Activated CD4-positive, alpha-beta memory T cell treated with anti-CD3 and anti-CD28 coated beads for 36 hours (primary cell): Measurements from ENCODE around the gene PCDH10. TPM values are rescaled to one million over a fixed set of nuclear protein-coding genes. Genes with fewer than 3 reads are reported as not detected.

Experiments
- CTCF ChIA-PET: fragments of 350-600 bp; sonication (Branson Sonifier 250); formaldehyde crosslinking; loops from one replicate; lab custom pipeline; 2021; ENCODE audit warnings: antibody characterized with exemption, inconsistent platforms; lab: Charles Lee
- POLR2A ChIA-PET: fragments of 350-600 bp; sonication (Branson Sonifier 250); formaldehyde crosslinking; loops from one replicate; lab custom pipeline; 2021; ENCODE audit warnings: antibody characterized with exemption; lab: Charles Lee
- DNase-seq: peaks from one replicate; pipeline ENCODE4 v3.0.0-alpha.2; 2020
- H3K27ac Mint-ChIP-seq: one replicate; pipeline ENCODE4 v1.8.0; 2021; ENCODE audit warnings: mixed read lengths
- H3K27me3 Mint-ChIP-seq: one replicate; pipeline ENCODE4 v1.8.0; 2021; ENCODE audit warnings: mixed read lengths
- H3K36me3 Mint-ChIP-seq: one replicate; pipeline ENCODE4 v1.8.0; 2021; ENCODE audit warnings: mixed read lengths
- H3K4me1 Mint-ChIP-seq: one replicate; pipeline ENCODE4 v1.8.0; 2021; ENCODE audit warnings: low read depth, mixed read lengths
- H3K4me3 Mint-ChIP-seq: one replicate; pipeline ENCODE4 v1.8.0; 2021; ENCODE audit warnings: mild to moderate bottlenecking, mixed read lengths
- H3K9me3 Mint-ChIP-seq: one replicate; pipeline ENCODE4 v1.8.0; 2021; ENCODE audit warnings: mixed read lengths
- intact Hi-C: fragments of 100-400 bp; cut with micrococcal nuclease; formaldehyde crosslinking; loops from one replicate; pipeline ENCODE4 v1.15.1; 2023
- total RNA-seq, 2 experiments: library from RNA; stranded (reverse); gene quantifications; one replicate each; pipeline ENCODE4 v1.2.3, GENCODE V29; 2021

PCDH10 gene
- not detected for total RNA-seq

- CTCF ChIA-PET: no interaction called here
- Mint-ChIP-seq H3K9me3 (no peaks in the 10 kb centered on the region), H3K36me3 (peaks cover 8% of the 10 kb centered on the region), H3K4me3 (peak within 1 kb of the TSS; percentile 4), H3K4me1 (peaks cover 17% of the 10 kb centered on the region), H3K27ac (no peak within 1 kb of the TSS), H3K27me3 (peaks cover 63% of the 10 kb centered on the region)
- intact Hi-C loops: no loop called here
- DNase-seq: peak; percentile 62
- POLR2A ChIA-PET: no interaction called here
Measured at GRCh38 chr4:133148690-133149363, at the start of gene PCDH10. TSS of gene PCDH10 (plus strand) at chr4:133149294. CDS start at chr4:133150141, 847 bp downstream.

- no peak for DNase-seq
- Mint-ChIP-seq H3K27me3 (no peaks in the 10 kb centered on the region), H3K27ac (no peak overlapping the region), H3K36me3 (no peaks in the 10 kb centered on the region), H3K4me1 (no peaks in the 10 kb centered on the region), H3K9me3 (peaks cover 11% of the 10 kb centered on the region), H3K4me3 (no peak overlapping the region)
- ChIA-PET CTCF (no interaction called here), POLR2A (no interaction called here)
- intact Hi-C loops: no loop called here
Measured at GRCh38 chr4:133102043-133102442, 47.1 kb upstream of the PCDH10 start.

- no peaks in the 10 kb centered on the region for H3K27me3 Mint-ChIP-seq
- CTCF ChIA-PET: no interaction called here
Measured at GRCh38 chr4:133102612-133103409, 46.3 kb upstream of the PCDH10 start.

DNA sequence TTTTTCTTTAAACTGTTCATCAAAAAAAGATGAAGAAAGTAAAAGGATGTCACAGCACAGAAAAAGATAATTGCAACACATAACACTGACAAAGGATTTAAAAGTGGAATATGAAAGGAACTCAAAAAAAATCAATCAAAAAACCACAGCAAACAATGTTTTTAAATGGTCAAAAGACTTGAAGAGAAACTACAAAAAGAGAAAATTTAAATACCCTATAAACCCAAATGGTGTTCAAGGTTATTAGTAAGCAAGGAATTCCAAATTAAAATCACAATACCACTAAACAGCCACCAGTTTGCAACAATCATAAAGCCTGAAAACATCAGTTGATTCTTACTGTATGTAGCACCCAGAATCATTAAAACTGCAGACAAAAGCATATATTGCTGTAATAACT, 36.5 kb upstream of the PCDH10 start:
- H3K27me3 Mint-ChIP-seq: no peaks in the 10 kb centered on the region
- no peaks in the 10 kb centered on the region for H3K36me3 Mint-ChIP-seq
- peaks cover under 1% of the 10 kb centered on the region for H3K9me3 Mint-ChIP-seq
- no peak overlapping the region for H3K27ac Mint-ChIP-seq
- POLR2A ChIA-PET: no interaction called here
- intact Hi-C loops: no loop called here
- H3K4me1 Mint-ChIP-seq: no peaks in the 10 kb centered on the region
- DNase-seq: no peak
- CTCF ChIA-PET: no interaction called here
- no peak overlapping the region for H3K4me3 Mint-ChIP-seq

More at GRCh38 chr4:133102612-133103409, 46.3 kb upstream of the PCDH10 start:
- POLR2A ChIA-PET: no interaction called here
- Mint-ChIP-seq H3K27ac (no peak overlapping the region), H3K4me1 (no peaks in the 10 kb centered on the region), H3K9me3 (peaks cover 11% of the 10 kb centered on the region), H3K36me3 (no peaks in the 10 kb centered on the region), H3K4me3 (no peak overlapping the region)
- no peak for DNase-seq
- intact Hi-C loops: no loop called here

GRCh38 chr4:133124746-133125145, 24.3 kb upstream of the PCDH10 start:
- H3K4me1 Mint-ChIP-seq: no peaks in the 10 kb centered on the region
- no peaks in the 10 kb centered on the region for H3K36me3 Mint-ChIP-seq
- no peaks in the 10 kb centered on the region for H3K27me3 Mint-ChIP-seq
- ChIA-PET POLR2A (no interaction called here), CTCF (no interaction called here)
- no peak for DNase-seq
- no peak overlapping the region for H3K4me3 Mint-ChIP-seq
- intact Hi-C loops: no loop called here
- H3K9me3 Mint-ChIP-seq: peaks cover 5% of the 10 kb centered on the region
- no peak overlapping the region for H3K27ac Mint-ChIP-seq

GRCh38 chr4:133127500-133127899, 21.6 kb upstream of the PCDH10 start:
- no peak for DNase-seq
- peaks cover 9% of the 10 kb centered on the region for H3K9me3 Mint-ChIP-seq
- intact Hi-C loops: no loop called here
- no peak overlapping the region for H3K27ac Mint-ChIP-seq
- H3K27me3 Mint-ChIP-seq: no peaks in the 10 kb centered on the region
- ChIA-PET POLR2A (no interaction called here), CTCF (no interaction called here)
- no peak overlapping the region for H3K4me3 Mint-ChIP-seq
- no peaks in the 10 kb centered on the region for H3K36me3 Mint-ChIP-seq
- H3K4me1 Mint-ChIP-seq: no peaks in the 10 kb centered on the region

- H3K36me3 Mint-ChIP-seq: no peaks in the 10 kb centered on the region
- H3K27me3 Mint-ChIP-seq: no peaks in the 10 kb centered on the region
- ChIA-PET POLR2A (no interaction called here), CTCF (no interaction called here)
- H3K4me3 Mint-ChIP-seq: no peak overlapping the region
- H3K27ac Mint-ChIP-seq: no peak overlapping the region
- H3K9me3 Mint-ChIP-seq: peaks cover 9% of the 10 kb centered on the region
- no peaks in the 10 kb centered on the region for H3K4me1 Mint-ChIP-seq
- DNase-seq: no peak
- intact Hi-C loops: no loop called here
Measured at GRCh38 chr4:133129237-133129636, 19.9 kb upstream of the PCDH10 start.

DNA sequence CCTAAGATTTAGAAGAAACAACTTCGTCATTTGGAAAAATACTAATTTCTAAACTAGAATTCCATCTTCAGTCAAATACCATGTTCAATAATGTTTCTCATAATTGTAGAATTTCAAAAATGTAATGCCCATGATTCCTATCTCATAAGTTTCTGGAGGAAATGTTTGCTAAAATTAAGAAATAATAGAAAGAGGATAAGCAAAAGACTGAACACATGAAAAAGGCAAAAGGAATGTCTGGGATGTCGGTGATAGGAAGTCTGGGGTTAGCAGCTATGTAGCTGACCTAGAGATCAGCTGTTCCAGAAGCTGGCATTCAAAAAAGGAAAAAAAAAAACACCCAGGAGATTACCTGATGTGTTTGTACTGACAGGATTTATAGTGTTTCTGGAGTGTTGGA, 18.9 kb upstream of the PCDH10 start:
- DNase-seq: no peak
- Mint-ChIP-seq H3K4me1 (no peaks in the 10 kb centered on the region), H3K4me3 (no peak overlapping the region), H3K9me3 (peaks cover 8% of the 10 kb centered on the region), H3K36me3 (no peaks in the 10 kb centered on the region), H3K27ac (no peak overlapping the region), H3K27me3 (no peaks in the 10 kb centered on the region)
- ChIA-PET POLR2A (no interaction called here), CTCF (no interaction called here)
- intact Hi-C loops: no loop called here

GRCh38 chr4:133131829-133132460, 17.1 kb upstream of the PCDH10 start:
- no peak for DNase-seq
- POLR2A ChIA-PET: no interaction called here
- Mint-ChIP-seq H3K9me3 (peaks cover 4% of the 10 kb centered on the region), H3K27ac (no peak overlapping the region), H3K4me3 (no peak overlapping the region), H3K36me3 (no peaks in the 10 kb centered on the region), H3K27me3 (no peaks in the 10 kb centered on the region), H3K4me1 (no peaks in the 10 kb centered on the region)
- CTCF ChIA-PET: no interaction called here
- intact Hi-C loops: no loop called here

DNA sequence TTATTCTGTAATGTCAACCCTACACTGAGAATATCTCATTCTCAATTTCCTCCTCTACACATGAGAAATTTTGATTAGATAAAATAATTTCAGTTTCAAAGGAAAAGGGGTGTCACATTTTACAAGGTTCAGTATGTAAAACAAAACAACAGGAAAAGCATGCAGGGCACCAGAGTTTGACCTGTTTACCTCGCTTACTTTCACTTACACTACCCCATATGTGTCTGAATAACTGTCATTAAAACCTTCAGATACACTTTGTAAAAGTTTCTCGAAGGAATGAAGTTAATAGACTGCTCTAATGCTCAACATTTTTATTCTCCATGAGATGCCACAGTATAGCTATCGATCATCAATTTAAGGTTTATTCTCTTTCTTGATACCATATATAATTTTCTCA, 12.3 kb upstream of the PCDH10 start:
- H3K27me3 Mint-ChIP-seq: no peaks in the 10 kb centered on the region
- H3K4me1 Mint-ChIP-seq: no peaks in the 10 kb centered on the region
- no peaks in the 10 kb centered on the region for H3K36me3 Mint-ChIP-seq
- no peak for DNase-seq
- H3K27ac Mint-ChIP-seq: no peak overlapping the region
- intact Hi-C loops: no loop called here
- CTCF ChIA-PET: no interaction called here
- POLR2A ChIA-PET: no interaction called here
- no peak overlapping the region for H3K4me3 Mint-ChIP-seq
- no peaks in the 10 kb centered on the region for H3K9me3 Mint-ChIP-seq

- CTCF ChIA-PET: no interaction called here
- no peak for DNase-seq
- POLR2A ChIA-PET: no interaction called here
- no peaks in the 10 kb centered on the region for H3K9me3 Mint-ChIP-seq
- H3K36me3 Mint-ChIP-seq: no peaks in the 10 kb centered on the region
- no peaks in the 10 kb centered on the region for H3K4me1 Mint-ChIP-seq
- no peak overlapping the region for H3K27ac Mint-ChIP-seq
- intact Hi-C loops: no loop called here
- no peak overlapping the region for H3K4me3 Mint-ChIP-seq
- no peaks in the 10 kb centered on the region for H3K27me3 Mint-ChIP-seq
Measured at GRCh38 chr4:133137571-133137970, 11.5 kb upstream of the PCDH10 start.

DNA sequence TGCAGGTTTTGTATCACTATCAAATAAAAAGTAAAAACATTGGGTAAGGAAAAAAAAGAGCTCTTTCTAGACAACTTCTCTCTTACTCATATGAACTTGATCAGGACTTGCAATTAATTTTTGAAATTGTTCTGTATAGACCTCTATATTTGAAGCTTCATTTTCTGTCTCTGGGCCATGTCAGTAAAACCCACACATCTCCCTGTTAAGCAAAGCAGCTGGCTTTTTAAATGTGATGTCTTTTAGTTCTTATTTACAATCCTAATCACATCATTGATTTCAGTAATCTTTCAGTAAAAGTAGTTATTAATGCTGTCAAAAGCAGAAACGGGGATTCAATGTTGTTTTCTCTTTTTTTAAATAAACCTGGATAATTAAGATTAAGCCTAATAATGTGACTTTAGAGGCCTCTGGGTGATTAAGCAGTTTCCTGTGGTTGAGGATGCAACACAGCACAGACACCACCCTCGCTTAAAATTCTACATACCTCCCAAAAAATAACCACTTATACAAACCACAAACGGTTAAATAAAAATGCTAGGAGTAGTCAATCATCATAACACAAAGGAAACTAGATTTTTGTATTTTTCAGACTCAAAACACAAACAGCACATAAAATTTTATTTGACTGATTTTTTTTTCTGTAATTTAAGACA, 5.2 kb upstream of the PCDH10 start:
- no peak for DNase-seq
- H3K9me3 Mint-ChIP-seq: no peaks in the 10 kb centered on the region
- peaks cover 5% of the 10 kb centered on the region for H3K4me1 Mint-ChIP-seq
- POLR2A ChIA-PET: no interaction called here
- H3K4me3 Mint-ChIP-seq: no peak overlapping the region
- peaks cover 4% of the 10 kb centered on the region for H3K36me3 Mint-ChIP-seq
- CTCF ChIA-PET: no interaction called here
- no peak overlapping the region for H3K27ac Mint-ChIP-seq
- H3K27me3 Mint-ChIP-seq: peaks cover 28% of the 10 kb centered on the region
- intact Hi-C loops: no loop called here
